ENCODE data around the gene WIPF1. TPM values are rescaled to one million over a fixed set of nuclear protein-coding genes. Genes with fewer than 3 reads are reported as not detected.

WIPF1 gene
- total RNA-seq, 6 experiments from 2014 or later: 33.0 to 41.7 (median 38.5) TPM

DNA sequence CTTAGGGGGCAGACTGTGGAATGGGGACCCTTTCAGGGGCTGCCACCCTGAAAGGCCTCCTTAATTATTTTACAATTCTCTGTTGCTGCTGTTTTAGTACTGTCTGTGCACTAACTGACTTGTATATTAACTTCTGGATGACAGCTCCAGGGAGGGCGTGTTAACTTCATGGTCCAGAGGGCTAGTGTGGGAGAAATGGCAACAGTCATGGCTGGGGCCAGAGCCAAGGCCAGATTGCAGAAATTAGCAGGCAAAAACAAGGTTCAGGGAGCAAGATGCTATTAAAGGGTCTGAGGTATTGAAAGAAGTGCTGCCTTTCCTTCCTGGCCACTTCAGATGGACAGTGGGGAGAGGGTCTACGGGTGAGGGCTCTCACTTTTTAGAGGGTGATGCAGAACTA is 9.1 kb downstream of the WIPF1 start:
- Mint-ChIP-seq H3K27me3 (ENCODE audit: insufficient read depth) (no peaks in the 10 kb centered on the region; the same call in 1 of the 2 replicates), H3K4me1 (ENCODE audit: low read depth) (peaks cover 54% of the 10 kb centered on the region), H3K4me3 (no peak overlapping the region), H3K9me3 (no peaks in the 10 kb centered on the region), H3K27ac (peak overlapping the region; percentile 20; the same call in 1 of the 2 replicates), H3K36me3 (ENCODE audit: low read depth) (0 out of 2 replicates have a peak, but pooled peaks cover 9% of the 10 kb centered on the region)
- DNase-seq: no peak
- TF ChIP-seq, protein P1, sequence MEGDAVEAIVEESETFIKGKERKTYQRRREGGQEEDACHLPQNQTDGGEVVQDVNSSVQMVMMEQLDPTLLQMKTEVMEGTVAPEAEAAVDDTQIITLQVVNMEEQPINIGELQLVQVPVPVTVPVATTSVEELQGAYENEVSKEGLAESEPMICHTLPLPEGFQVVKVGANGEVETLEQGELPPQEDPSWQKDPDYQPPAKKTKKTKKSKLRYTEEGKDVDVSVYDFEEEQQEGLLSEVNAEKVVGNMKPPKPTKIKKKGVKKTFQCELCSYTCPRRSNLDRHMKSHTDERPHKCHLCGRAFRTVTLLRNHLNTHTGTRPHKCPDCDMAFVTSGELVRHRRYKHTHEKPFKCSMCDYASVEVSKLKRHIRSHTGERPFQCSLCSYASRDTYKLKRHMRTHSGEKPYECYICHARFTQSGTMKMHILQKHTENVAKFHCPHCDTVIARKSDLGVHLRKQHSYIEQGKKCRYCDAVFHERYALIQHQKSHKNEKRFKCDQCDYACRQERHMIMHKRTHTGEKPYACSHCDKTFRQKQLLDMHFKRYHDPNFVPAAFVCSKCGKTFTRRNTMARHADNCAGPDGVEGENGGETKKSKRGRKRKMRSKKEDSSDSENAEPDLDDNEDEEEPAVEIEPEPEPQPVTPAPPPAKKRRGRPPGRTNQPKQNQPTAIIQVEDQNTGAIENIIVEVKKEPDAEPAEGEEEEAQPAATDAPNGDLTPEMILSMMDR (IDR thresholded peaks at IDR 0.05): no peak

DNA sequence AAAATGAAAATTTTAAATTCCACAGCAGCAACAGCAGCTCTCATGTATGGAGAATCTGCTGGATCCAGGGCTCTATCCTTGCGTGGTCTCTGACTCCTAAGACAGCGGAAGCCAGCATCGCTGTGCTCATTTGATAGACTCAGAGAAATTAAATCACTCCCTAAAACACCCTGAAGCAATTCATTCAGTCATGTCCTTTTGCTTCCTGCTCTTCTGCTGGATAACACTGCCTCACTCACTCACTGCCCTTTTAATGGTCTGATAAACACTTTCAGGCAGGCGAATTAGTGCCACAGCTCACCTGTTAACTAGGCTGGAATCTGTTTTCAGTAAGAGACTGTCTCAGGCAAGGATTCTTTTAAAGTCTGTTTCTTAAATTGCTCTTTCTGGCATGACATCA is 10.0 kb downstream of the WIPF1 start:
- TF ChIP-seq, protein P1 (IDR thresholded peaks at IDR 0.05): no peak
- Mint-ChIP-seq H3K27me3 (ENCODE audit: insufficient read depth) (no peaks in the 10 kb centered on the region; the same call in 1 of the 2 replicates), H3K4me1 (ENCODE audit: low read depth) (peaks cover 53% of the 10 kb centered on the region), H3K27ac (peak overlapping the region; percentile 22; the same call in 1 of the 2 replicates), H3K9me3 (no peaks in the 10 kb centered on the region), H3K4me3 (no peak overlapping the region; the same call in 1 of the 2 replicates), H3K36me3 (ENCODE audit: low read depth) (0 out of 2 replicates have a peak, but pooled peaks cover 9% of the 10 kb centered on the region)
- peak; percentile 25 for DNase-seq

DNA sequence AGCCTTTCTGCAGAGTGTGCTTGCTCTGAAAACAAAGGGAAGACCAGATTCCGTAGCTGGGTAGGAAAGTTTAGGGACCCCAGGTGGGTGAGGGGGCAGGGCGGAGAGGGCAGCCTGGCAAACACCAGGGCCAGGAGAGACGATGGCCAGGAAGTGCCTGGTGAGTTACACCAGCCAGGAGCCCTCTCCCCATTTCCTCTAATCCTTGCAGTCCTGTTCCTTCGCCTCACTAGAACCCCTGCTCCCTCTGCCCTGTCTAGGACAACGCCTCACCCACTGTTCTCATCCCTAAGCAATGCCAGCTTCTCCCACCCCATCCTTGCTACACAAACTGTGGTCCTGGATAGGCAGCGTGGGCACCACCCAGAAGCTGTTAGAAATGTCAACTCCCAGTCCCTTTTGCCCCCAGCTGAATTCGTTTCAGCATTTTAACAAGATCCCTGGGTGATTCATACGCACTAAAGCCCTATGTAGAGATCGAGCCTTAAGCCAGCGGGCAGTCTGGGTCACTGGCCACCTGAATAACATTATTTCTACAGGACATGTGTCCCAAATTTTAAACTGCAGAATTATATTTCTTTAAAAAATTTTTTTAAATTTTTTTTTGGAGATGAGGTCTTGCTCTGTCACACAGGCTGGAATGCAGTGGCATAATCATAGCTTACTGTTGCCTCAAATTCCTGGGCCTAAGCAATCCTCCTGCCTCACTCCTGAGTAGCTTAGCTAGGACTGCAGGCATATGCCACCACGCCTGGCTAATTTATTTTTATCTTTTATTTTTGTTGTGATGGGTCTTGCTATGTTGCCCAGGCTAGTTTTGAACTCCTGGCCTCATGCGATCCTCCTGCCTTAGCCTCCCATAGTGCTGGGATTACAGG is 10.9 kb downstream of the WIPF1 start:
- no peaks in the 10 kb centered on the region; the same call in 1 of the 2 replicates for H3K27me3 Mint-ChIP-seq (ENCODE audit: insufficient read depth)

DNA sequence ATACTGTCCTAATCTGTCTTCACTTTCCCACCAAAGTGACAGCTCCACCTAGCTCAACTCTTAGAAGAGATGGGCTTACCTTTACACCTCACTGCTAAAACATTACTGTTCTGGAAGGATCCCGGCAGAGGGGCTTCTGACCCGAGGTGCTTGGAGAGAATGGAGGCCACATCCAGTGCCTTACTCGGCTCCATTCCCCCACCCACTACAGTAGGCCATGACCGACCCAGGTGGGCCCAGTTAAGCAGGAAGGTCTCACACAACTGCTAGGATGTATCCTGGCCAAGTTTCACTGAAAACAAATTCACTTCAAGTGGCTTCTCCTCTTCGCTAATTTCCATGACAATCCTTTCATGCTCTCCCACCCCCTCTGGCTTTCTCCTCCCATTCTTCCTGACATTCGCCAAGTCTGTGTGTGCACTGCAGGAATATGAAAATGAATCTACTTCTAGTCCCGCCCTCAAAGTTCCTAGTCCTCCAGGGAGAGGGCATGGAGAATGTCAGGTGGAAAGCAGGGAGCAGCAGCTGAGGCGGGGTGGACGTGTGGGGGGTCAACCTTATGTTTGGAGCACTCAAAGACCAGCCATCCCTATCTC is 11.8 kb downstream of the WIPF1 start:
- Mint-ChIP-seq H3K27me3 (ENCODE audit: insufficient read depth) (no peaks in the 10 kb centered on the region; the same call in 1 of the 2 replicates), H3K4me1 (ENCODE audit: low read depth) (peaks cover 40% of the 10 kb centered on the region), H3K27ac (no peak overlapping the region), H3K36me3 (ENCODE audit: low read depth) (0 out of 2 replicates have a peak, but pooled peaks cover 9% of the 10 kb centered on the region), H3K9me3 (no peaks in the 10 kb centered on the region), H3K4me3 (no peak overlapping the region)
- no peak for DNase-seq
- TF ChIP-seq, protein P1 (IDR thresholded peaks at IDR 0.05): no peak

More for the DNA sequence above, 10.9 kb downstream of the WIPF1 start:
- DNase-seq: peak; percentile 13
- H3K4me3 Mint-ChIP-seq: no peak overlapping the region
- TF ChIP-seq, protein P1 (IDR thresholded peaks at IDR 0.05): no peak
- H3K36me3 Mint-ChIP-seq (ENCODE audit: low read depth): 0 out of 2 replicates have a peak, but pooled peaks cover 9% of the 10 kb centered on the region
- peak overlapping the region; percentile 7; the same call in 1 of the 2 replicates for H3K27ac Mint-ChIP-seq
- H3K4me1 Mint-ChIP-seq (ENCODE audit: low read depth): peaks cover 49% of the 10 kb centered on the region
- H3K9me3 Mint-ChIP-seq: no peaks in the 10 kb centered on the region

DNA sequence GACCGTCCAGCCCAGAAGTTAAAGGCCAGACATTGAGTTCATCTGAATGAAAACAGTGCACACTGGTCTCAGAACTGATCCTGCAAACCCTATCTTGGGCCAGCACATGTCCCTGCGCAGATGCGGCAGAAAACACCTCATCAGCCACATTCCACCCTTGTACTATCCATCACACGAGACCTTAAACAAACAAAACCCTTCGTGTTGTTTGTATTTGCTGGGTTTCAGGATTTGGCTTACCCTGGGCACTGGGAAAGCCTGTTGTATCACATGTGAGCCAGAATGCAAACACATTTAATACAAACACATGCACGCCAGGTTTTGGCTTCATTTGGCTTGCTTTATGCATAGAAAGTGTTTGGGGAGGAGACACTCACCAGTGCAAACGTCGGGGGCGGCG is 12.5 kb downstream of the WIPF1 start:
- H3K4me1 Mint-ChIP-seq (ENCODE audit: low read depth): peaks cover 37% of the 10 kb centered on the region
- 0 out of 2 replicates have a peak, but pooled peaks cover 9% of the 10 kb centered on the region for H3K36me3 Mint-ChIP-seq (ENCODE audit: low read depth)
- no peak overlapping the region for H3K4me3 Mint-ChIP-seq
- H3K27ac Mint-ChIP-seq: no peak overlapping the region
- no peak for DNase-seq
- TF ChIP-seq, protein P1 (IDR thresholded peaks at IDR 0.05): no peak
- H3K27me3 Mint-ChIP-seq (ENCODE audit: insufficient read depth): no peaks in the 10 kb centered on the region; the same call in 1 of the 2 replicates
- no peaks in the 10 kb centered on the region for H3K9me3 Mint-ChIP-seq
